ENCODE measurements around the gene SMOC2.
"Not testable (repeated sequence)": the region's sequence is repeated elsewhere in the genome, so short reads cannot be mapped to it uniquely, and the experiment has no call there.

The SMOC2 gene

DNA sequence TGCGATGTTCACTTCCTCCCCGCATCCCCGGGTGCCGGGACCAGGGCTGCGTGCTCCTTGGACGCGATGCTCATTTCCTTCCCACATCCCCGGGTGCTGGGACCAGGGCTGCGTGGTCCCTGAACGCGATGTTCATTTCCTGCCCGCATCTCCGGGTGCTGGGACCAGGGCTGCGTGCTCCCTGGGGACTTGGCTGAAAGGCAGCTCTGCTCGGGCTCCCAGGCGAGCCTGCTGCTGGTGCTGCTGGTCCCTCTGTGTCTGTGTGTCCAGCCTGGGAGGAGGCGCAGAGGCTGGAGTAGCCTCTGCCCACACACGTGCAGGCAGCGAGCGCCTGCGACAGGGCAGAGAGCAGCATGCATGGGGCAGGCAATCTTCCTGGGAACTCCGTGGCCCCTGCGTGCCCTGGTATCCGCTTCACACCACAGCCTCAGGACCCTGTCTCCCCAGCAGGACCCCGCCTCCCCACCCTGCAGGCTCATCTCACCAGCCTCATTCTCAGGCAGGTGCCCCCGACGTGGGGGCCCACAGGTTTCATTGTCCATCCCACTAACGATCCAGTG, 132.4 kb downstream of the SMOC2 start:
- not testable (repeated sequence) for DNase-seq (ENCODE audit: low spot score)

DNA sequence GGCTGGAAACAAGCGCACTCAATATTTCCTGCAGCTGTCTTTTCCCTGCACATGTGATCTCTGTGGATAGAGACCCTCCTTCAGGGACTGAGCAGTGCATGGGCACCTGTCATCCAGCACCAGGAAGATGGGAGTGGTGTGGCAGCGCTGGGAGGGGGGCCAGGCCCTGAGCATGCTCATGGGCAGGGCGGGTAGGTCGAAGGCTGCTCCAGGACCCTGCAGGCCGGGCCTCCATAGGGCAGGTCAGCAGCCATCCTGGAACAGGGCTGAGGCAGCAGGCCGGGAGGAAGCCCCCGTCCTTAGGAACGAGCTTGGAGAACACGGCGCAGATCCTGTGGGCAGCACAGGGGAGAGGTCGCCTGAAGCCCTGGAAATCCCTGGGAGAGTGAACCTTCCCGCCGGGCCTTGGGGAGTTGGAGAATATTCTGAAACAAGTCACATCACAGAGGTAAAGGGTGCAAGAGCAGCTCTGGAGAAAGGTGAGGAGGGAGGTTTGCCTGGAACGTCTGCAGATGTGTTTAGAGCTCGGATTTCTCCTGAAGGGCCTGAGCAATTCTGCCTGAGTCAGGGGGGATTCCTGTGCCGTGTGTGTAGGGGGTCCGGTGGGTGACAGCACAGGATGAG, 133.2 kb downstream of the SMOC2 start:
- DNase-seq (ENCODE audit: low spot score), result no peak

DNA sequence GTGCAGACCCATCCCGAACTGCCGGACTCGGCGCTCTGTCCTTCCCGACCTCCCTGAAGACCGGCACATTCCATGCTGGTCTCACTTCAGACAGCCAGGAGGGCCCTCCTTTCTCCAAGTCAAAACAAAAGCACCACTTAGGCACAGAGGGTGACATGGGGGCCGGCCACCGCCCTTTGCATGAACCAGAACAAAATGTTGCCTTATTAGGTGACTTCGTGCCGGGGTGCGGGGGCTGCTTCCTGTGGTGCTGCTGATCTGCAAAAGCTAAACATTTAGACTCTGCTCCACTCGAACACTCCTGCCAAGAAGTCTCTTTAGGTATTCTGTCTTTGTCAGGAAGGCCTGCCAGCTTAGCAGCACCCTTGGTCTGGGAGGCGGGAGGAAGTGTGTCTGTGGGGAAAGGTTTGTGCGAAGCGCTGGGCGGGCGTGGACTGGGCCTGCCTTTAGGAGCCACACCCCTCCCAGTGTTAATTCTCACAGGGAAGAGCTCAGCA, 133.8 kb downstream of the SMOC2 start:
- DNase-seq (ENCODE audit: low spot score), result no peak

DNA sequence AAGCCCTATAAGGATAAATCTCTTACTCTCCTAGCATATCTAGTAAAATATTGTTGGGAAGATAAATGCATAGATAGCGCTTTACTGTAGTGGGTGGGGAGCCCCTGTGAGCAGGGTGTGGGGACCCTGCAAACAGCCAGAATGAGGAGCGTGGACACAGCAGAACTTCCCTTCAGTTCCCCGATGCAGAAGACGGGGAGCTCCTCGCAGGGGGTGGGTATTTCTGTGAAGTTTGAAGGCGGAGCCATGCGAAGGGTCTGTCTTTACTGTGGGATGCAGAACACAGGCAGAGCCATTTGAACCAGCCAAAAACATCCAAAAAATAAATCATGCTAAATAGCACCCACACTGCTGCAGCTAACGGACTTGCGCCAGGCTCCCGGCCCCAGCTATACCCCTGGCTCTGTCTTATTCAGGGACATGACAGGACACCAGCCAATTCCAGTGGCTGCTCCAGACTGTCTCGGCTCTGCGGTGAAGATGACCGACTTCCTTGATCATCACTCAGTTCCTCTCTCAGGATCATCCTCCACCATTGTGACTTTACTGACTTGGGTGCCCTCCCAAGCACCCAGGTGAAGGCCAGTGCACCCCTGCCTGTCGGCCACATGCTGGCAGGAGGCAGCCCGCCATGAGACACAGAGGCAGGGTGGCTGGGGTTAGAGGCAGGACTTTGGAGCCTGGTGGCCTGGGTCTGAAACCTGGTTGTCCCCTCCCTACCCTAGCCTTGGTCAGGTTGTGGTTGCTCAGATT, 134.5 kb downstream of the SMOC2 start:
- DNase-seq (ENCODE audit: low spot score), result no peak

DNA sequence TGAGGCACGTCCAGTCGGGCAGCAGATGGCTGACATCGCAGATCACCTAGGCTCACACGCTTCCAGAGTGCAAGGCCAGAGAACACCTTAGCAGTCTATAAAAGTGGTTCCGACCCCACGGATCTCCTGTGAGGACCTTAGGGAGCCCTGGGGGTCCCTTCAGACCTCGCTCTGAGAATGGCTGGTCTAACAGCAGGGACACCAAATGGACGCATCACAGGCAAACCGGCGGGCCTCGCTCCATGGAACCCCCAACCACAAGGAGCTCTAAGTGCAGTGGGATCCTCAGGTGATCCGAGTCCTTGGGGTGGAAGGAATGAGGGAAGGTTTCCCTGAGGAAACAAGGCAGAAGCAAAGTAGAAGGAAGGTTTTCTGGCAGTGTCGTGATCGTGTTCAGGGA, 135.4 kb downstream of the SMOC2 start:
- DNase-seq (ENCODE audit: low spot score), result no peak

DNA sequence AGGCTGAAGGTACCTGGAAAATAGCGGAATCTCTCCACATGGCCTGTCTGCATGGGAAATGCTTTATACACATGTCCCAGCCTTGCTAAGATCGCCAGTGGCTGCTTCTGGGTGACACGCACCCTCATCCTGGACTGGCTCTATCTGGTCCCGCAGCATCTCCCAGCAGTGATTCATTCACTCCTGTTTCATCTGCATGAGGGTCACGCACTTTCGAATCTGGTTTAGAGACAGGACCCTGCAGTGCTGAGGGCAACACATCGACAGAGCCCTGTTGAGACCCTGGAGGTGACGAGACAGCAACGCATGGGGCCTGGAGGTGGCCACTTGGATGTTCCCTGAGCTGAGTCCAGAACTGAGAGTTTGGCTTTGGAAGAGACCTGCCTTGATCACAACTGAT, 136.5 kb downstream of the SMOC2 start:
- no peak for DNase-seq (ENCODE audit: low spot score)

DNA sequence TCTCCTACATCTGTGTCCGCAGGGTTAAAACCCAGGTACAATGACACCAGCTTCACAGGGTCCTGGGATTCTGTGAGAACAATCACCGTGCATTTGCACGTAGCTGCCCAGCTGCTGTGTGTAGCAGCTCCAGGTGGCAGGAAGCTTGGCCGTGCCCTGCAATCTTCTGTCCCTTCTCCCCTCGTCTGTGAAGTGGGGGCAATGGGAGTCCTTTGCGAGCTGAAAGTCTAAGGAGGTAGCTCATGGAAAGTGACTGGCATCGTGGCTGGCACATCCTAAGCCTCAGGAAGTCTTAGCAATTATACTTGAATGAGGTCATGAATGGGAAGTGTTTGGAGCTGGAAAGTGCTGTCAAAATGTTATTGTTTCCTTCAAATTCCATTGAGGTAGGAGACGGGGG, 137.1 kb downstream of the SMOC2 start:
- no peak for DNase-seq (ENCODE audit: low spot score)

DNA sequence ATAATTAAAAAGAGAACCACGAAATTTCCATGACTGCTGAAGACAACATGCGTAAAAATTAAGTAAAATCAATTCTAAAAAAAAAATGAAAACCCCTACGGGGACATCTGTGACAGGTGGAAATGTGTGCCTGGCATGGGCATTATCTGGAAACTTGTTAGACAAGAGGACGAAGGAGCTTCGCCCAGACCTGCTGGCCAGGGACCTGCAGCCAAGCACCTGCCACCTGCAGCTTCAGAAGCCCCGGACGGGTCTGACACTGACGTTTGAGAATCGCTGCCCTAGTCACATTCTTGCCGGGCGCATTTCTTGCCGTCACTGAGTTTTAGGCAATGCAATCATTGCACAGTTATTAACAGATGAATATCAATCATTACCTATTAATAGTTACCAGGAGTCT, 140.3 kb downstream of the SMOC2 start:
- peak; percentile 41 for DNase-seq (ENCODE audit: low spot score)

DNA sequence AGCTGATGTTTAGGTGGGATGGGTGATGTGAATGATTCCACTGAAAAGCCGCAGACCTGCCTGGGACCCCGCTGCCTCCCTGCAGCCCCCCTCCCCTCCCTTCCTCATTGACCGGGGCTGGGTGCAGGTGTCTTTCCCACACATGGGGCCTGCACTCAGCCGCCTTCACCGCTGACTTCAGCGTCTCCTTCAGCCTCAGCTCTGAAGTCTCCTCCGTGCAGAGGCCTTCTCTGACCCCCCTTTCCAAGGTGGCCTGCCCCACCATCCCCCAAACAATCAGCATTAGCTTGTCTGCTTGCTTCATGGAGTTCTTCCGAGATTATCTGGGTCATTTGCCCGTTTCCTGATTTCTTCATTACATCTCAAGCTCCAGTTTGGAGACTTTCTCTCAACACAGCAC, 140.7 kb downstream of the SMOC2 start:
- peak; percentile 23 for DNase-seq (ENCODE audit: low spot score)

DNA sequence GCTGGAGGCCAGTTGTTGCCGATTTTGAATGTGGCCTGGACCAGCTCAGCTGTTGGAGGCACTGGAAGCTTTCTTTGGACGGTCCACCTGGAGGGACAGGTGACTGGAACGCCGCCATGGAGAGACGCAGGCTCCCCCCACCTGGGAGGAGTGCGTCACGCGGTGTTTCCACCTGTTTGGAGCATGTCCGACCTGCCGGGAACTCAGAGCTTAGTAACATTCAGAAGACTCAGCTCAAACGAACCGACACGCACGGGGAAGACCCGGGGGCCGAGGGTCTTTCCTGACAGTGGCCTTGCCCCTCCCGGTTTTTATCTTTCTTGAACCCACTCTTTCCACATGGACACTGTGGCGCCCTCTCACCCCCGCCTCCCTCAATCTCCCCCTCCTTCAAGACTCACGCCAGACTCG, 141.6 kb downstream of the SMOC2 start:
- peak; percentile 58 for DNase-seq (ENCODE audit: low spot score)

DNA sequence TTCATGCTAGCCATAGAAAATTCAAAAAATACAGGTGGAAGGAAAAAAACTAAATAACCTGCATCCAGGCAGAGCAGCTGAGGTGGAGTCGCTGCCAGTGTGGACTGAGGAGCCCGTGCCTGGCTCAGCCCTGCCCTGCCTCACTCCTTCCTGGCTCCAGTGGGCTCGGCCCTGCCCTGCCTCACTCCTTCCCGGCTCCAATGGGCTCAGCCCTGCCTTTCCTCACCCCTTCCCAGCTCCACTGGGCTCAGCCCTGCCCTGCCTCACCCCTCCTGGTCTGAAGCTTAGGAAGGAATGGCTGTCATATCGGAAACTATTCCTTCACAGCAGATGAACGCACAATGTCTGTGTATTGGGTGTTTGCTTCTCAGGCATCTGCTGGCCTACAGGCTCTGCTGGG, 142.1 kb downstream of the SMOC2 start:
- DNase-seq (ENCODE audit: low spot score), result peak; percentile 45

DNA sequence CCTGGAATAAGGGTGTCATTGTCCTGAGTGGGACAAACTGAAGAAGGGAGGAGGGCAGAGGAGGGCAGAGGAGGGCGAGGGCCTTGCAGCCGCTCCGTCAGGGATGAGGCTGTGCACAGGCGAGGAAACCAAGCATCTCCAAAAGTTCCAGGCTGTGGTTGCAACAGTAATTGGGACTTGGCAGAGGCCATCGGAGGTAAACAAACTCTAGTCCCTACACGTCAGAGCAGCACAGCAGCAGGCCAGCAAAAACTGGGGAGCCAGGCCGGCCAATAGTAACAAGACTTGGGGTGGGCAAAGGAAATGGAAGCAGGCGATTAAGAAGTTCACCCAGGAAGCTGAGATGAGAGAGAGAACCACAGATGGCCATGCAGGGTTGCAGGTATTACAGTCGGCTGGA, 142.8 kb downstream of the SMOC2 start:
- peak; percentile 46 for DNase-seq (ENCODE audit: low spot score)

DNA sequence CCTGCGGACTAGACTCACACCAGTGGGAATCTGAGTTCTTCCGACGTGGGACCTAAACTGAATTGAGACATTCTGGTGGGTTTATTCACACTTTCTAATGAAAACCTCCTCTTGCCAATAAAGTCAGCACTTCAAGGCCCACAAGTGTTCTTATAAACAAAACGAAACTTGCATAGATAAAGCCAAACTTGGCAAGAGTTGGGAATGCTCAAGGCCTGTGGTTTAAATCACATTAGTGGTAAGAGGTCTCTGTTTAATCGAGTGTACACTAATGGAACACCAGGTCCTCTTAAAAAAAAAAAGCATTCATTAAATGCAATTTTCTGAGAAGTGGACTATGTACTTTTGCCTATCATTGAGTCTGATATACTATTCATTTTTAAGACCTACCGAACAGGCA, 143.3 kb downstream of the SMOC2 start:
- no peak for DNase-seq (ENCODE audit: low spot score)

DNA sequence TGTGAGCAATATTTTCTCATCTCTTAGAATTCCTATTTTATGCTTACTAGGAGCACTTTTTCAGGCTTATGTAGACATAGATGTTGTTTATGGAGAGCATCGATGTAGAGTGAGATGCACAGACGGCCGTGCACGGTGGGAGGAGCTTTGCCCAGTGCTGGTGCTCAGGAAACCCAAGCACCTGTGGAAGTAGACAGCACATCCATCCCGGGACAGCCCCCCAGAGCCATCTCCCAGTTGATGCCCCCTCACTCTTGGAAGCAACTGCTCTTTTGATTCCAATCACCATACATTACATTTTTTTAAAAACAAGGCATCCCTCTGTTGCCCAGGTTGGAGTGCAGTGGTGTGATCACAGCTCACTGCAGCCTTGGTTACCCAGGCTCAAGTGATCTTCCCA, 143.7 kb downstream of the SMOC2 start:
- peak; percentile 45 for DNase-seq (ENCODE audit: low spot score)

DNA sequence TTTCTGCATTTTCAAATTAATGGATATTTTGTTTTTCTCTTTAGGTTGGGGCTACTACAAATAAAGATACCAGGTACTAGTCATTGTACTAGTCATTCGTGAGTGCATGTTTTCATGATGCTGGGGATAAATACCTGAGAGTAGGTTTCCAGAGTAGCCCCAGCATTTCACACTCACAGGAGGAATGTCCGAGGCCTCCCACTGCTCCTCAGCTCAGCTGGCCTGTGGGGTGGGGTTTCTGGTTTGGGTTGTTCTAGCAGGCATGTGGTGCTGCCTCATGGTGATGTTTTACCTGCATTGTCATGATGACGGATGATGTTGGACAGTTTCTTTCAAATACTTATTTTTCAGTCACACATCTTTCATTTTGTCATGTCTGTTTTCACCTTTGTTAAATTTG, 144.5 kb downstream of the SMOC2 start:
- DNase-seq (ENCODE audit: low spot score), result no peak

DNA sequence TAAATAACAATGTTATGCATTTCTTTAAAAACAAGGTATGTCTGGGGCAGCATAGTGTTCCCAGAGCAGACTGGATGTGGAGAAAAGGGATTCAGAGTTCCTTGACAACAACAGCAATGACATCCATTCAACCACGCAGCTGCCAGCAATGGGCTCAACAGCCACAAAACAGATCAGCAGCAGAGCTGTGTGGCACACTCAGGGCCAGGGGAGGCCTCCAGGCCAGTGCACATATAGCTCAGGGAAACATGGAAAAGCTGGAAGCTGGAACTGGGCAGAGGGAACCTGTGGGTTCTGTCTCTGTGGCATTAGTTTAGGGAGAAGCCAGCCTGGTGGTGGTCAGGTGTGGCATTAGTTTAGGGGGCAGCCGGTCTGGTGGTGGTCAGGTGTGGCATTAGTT, 148.3 kb downstream of the SMOC2 start:
- DNase-seq (ENCODE audit: low spot score), result peak; percentile 31

DNA sequence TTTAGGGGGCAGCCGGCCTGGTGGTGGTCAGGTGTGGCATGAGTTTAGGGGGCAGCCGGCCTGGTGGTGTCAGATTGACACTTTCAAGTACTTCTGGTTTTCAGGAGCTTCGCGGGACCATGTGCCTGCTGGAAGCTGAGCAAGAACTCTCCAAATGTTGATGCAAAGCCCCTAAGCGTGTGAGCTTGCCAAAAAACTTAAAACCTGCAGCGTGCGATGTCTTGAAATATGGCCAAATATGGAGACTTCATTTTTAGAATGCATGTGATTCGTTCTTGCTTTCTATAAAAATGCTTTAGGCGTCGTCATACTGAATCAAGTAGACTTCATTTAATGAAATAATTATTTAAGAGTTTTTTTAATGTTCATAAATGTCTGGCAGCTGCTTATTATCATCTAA, 149.4 kb downstream of the SMOC2 start:
- peak; percentile 47 for DNase-seq (ENCODE audit: low spot score)

DNA sequence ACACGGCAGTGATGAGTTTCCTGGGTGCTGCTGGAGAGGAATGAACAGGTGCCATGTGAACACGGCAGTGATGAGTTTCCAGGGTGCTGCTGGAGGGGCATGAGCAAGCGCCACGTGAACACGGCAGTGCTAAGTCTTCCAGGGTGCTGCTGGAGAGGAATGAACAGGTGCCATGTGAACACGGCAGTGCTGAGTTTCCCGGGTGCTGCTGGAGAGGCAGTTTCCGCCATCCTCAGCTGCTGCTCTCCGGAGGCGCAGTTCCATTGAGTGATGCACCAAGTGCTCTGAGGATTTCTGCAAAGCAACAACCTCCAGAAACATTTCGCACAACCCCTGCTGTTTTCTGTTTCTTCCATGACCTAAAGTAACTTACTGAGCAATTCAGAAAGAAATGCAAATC, 155.4 kb downstream of the SMOC2 start:
- DNase-seq (ENCODE audit: low spot score), result peak; percentile 17

DNA sequence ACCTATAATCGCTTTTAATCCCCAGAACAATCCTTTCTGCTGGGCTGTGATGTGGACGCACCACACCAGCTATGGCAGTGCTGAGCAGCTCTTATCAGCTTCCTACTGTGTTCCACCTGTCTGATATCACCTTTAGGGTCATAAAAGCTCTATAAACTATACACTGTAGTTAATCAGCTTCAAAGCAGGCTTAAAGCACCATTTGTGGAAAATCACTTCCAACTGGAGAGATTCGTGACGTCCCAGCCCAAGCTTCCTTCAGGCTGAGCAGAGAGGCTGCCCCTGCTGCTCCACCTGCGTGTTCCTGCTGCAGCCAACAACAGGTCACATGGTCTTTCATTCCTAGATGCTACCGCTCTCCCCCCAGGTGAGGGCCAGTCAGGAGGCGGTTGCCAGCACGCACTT, 156.5 kb downstream of the SMOC2 start:
- peak; percentile 28 for DNase-seq (ENCODE audit: low spot score)

DNA sequence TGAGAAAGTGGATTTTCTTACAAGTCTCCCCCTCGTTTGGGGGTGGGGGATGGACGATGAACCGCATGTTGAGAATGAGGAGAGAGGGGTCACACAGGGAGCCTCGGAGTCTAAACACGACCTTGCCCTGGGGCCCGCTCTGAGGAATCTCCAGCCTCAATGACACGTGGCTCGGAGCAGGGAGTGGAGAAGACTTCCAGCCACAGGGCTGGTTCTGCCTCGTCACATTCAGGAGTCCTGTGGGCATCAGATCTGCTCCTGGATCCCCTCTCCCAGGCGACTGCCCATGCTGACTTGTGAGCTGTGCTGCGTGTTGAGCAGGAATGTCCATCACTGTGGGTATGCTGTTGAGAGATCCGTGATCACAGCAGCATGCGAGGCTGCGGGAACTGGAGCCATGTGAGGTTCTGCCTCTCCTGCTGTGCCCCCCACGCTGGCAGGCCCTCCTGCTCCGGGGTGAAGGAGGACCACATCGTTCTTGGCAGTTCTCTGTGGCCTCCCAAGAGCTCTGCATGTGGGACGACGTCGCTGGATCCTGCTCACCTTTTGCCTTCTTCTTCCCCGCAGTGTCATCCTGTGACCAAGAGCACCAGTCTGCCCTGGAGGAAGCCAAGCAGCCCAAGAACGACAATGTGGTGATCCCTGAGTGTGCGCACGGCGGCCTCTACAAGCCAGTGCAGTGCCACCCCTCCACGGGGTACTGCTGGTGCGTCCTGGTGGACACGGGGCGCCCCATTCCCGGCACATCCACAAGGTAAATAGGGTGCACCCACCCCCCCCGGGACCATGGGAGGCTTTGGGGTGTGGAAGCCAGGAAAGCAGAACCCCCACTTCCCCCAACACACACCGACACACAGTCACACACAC, 157.5 kb downstream of the SMOC2 start:
- DNase-seq (ENCODE audit: low spot score), result peak; percentile 55

DNA sequence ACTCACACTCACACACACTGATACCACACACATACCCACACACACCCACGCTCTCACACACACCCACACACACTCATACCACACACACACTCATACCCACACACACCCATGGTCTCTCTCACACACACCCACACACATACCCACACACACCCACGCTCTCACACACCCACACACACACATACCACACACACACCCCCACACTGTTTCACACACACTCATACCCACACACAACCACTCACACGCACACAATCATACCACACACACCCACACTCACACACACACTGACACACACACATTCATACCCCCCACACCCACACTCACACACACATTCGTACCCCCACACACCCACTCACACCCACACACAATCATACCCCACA, 158.1 kb downstream of the SMOC2 start:
- no peak for DNase-seq (ENCODE audit: low spot score)

DNA sequence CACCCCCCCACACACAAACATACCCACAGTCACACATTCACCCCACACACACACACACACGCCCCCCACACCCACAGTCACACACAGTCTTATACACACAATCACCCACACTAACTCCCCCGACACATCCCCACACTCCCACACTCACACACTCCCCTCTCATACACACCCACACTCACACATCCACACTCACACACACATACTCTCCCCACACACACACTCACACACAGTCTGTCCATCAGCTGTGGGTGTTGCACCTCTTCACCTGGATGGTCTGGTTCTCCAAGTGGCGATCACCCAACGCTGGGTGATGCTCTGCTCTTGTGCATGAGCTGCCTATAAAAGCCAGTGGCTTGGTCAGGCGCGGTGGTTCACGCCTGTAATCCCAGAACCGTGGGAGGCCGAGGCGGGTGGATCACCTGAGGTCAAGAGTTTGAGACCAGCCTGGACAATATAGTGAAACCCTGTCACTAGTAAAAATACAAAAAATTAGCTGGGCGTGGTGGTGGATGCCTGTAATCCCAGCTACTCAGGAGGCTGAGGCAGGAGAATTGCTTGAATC, 158.9 kb downstream of the SMOC2 start:
- no peak for DNase-seq (ENCODE audit: low spot score)
